NCI-H748 treated with DMSO at 0.1 percent for 48 hours (cell line): ENCODE measurements around the gene CNOT3.
"Not testable (repeated sequence)": the region's sequence is repeated elsewhere in the genome, so short reads cannot be mapped to it uniquely, and the experiment has no call there.

Experiments used
- DNase-seq: peaks from one replicate; lab custom pipeline; 2025; lab: John Stamatoyannopoulos, UW

CNOT3 gene

GRCh38 chr19:54137699-54138488 is at the start of gene CNOT3:
CNOT3 (plus strand) TSS chr19:54137762; CDS start chr19:54142979, 5,217 bp downstream.
- no peak for DNase-seq

GRCh38 chr19:54094426-54095000 is 43.0 kb upstream of the CNOT3 start:
- DNase-seq = no peak

- DNase-seq = no peak
These were observed 42.3 kb upstream of the CNOT3 start for GRCh38 chr19:54095136-54095858.

GRCh38 chr19:54095859-54096616 is 41.5 kb upstream of the CNOT3 start:
- peak; percentile 26 for DNase-seq

GRCh38 chr19:54096617-54097106 is 40.9 kb upstream of the CNOT3 start:
- peak; percentile 20 for DNase-seq

- no peak for DNase-seq
These were observed 38.2 kb upstream of the CNOT3 start for GRCh38 chr19:54099190-54099902.

- DNase-seq = not testable (repeated sequence)
These were observed 37.7 kb upstream of the CNOT3 start for GRCh38 chr19:54099903-54100255.

GRCh38 chr19:54100561-54100960 is 37.0 kb upstream of the CNOT3 start, which contains the start of gene OSCAR:
OSCAR (minus strand) TSS chr19:54100803; CDS start chr19:54100792, 11 bp downstream.
- no peak for DNase-seq

GRCh38 chr19:54102421-54103169 is 35.0 kb upstream of the CNOT3 start, which contains the start of gene NDUFA3:
NDUFA3 (plus strand) TSS chr19:54102855; CDS start chr19:54102879, 24 bp downstream.
- peak; percentile 96 for DNase-seq

GRCh38 chr19:54104998-54105715 is 32.4 kb upstream of the CNOT3 start:
- no peak for DNase-seq

GRCh38 chr19:54105796-54106195 is 31.8 kb upstream of the CNOT3 start:
- DNase-seq = no peak

- DNase-seq = no peak
These were observed 30.8 kb upstream of the CNOT3 start for GRCh38 chr19:54106716-54107115.

- DNase-seq = no peak
These were observed 29.6 kb upstream of the CNOT3 start for GRCh38 chr19:54107876-54108490.

GRCh38 chr19:54108496-54108895 is 29.1 kb upstream of the CNOT3 start:
- DNase-seq = no peak

- no peak for DNase-seq
These were observed 27.9 kb upstream of the CNOT3 start for GRCh38 chr19:54109651-54110050.

- DNase-seq = no peak
These were observed 23.0 kb upstream of the CNOT3 start for GRCh38 chr19:54114340-54115108.

GRCh38 chr19:54115109-54116063 is 22.2 kb upstream of the CNOT3 start, which contains the start of the genes PRPF31 and TFPT:
PRPF31 (plus strand) TSS chr19:54115754; CDS start chr19:54118279, 2,525 bp downstream.
TFPT (minus strand) TSS chr19:54115657; CDS start chr19:54115269, 388 bp downstream.
- peak; percentile 99 for DNase-seq
